GM18951 (cell line): ENCODE measurements around the gene RRP7A.
"Not testable (repeated sequence)": the region's sequence is repeated elsewhere in the genome, so short reads cannot be mapped to it uniquely, and the experiment has no call there.

Experiments used
- POLR2A ChIP-seq: IDR thresholded peaks from 4 replicates; pipeline ENCODE4 v1.6.1; 2011; ENCODE audit warnings: mild to moderate bottlenecking; ENCODE audit not compliant: insufficient read length, insufficient read depth; ENCODE audit errors: extremely low read depth
- in situ Hi-C: fragments of 300-500 bp; cut with MboI; formaldehyde crosslinking; loops from one replicate; pipeline ENCODE4 v1.12.0; 2022; ENCODE audit warnings: low sequenced_read_pairs, mixed read lengths, inconsistent platforms; ENCODE audit not compliant: unreplicated experiment

RRP7A gene

DNA sequence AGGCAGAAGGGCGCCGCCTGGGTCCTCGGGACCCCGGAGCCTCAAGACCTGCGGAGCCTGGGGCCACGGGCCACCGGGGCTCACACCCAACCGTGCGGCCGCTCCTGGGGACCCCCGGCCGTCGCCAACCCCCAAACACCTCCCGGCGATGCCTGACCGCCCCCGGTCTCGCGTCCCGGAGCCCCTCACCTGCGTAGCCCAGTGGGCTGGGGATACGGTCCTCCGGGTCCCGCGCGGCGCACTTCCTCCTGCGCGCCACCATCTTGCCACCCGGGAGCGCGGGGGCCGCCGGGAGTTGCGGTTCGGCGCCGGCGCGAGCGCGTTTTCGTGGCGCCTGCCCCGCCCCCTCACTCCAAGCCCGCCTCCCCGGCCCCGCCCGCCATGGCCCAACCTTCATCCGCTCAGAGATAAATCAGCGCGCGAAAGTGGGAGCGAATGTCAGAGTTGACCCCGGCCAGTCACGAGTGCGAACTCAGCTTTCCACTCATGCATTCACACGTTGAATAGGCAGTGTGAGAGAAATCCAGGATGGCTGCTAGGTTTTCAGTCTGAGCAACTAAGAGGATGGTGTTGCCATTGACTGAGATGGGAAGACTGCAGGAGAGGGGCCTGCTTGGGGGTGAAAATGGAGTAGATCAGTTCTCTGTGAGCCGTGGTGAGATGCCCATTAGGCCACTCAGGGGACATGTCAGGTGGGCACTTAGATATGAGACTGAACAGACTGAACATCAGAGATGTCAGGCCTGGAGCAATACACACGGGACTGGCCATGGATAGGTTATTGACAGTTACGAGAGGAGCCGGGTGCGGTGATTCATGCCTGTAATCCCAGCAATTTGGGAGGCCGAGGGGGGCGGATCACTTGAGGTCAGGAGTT lies at the start of gene RRP7A:
RRP7A (minus strand) TSS at position 272 of the 877 bp plus-strand sequence; CDS start at position 262, 10 bp downstream.
- in situ Hi-C loops, result loop anchor here (5.0 kb wide), 1 partner anchor 63 kb away; no protein-coding TSS in a partner anchor
- TF ChIP-seq POLR2A, result peak; percentile 90

GRCh38 chr22:42567950-42568349 lies 48.4 kb upstream of the RRP7A start:
- in situ Hi-C loops, result not testable (repeated sequence)

DNA sequence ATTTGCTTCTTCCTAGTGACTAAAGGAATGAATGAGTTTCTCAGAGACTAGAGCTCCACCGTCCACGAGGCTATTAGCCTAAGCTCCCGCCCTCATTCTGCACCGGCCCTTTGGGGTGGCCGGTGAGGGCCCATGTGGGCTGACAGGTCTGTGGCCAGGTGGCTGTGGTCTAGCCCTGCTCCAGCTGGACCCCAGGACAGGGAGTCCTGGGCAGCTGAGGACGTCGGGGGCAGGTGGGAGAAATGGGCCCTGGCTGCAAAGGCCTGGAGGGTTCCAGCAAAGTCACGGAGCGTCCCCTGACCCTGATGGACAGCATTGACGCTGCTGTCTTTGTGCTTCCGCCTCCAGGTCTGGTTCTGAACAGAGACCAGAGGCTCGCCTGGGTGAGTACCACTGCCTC lies 46.4 kb upstream of the RRP7A start:
- in situ Hi-C loops, result no loop called here
- no peak for TF ChIP-seq POLR2A

- TF ChIP-seq POLR2A, result no peak
- in situ Hi-C loops, result no loop called here
These were observed 45.1 kb upstream of the RRP7A start for GRCh38 chr22:42564699-42565098.

DNA sequence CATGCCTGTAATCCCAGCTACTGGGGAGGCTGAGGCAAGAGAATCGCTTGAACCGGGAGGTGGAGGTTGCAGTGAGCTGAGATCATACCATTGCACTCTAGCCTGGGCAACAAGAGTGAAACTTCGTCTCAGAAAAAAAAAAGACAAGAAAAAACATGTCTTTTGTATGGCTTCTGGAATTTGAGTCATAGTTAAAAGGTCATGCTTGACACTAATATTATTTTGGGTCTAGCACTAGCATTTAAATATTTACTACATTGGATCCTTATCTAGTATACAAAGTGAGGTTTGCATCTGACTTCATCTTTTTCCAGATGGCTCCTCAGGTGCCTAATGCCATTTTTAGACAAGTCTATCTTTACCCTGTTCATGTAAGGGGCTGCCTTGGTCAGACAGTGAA lies 44.3 kb upstream of the RRP7A start:
- in situ Hi-C loops, result not testable (repeated sequence)

DNA sequence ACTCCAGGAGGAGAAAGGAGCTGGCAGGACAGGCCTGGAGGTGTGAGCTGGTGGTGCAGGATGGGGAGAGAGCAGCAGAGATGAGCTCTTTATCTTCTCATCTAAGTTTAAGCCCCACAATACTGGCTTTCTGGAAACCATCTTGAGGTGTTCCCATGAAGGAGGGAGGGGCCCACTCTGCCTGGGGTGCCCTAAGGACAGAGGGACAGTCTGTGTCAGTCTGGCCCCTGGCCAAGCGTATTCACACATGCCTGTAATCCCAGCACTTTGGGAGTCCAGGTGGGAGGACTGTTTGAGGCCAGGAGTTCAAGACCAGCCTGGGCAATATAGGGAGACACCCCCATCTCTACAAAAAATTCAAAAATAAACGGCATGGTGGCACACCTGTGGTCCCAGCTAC lies 43.1 kb upstream of the RRP7A start:
- TF ChIP-seq POLR2A, result no peak
- in situ Hi-C loops, result no loop called here

- no peak for TF ChIP-seq POLR2A
- in situ Hi-C loops, result no loop called here
These were observed 42.7 kb upstream of the RRP7A start for GRCh38 chr22:42562279-42562678.

DNA sequence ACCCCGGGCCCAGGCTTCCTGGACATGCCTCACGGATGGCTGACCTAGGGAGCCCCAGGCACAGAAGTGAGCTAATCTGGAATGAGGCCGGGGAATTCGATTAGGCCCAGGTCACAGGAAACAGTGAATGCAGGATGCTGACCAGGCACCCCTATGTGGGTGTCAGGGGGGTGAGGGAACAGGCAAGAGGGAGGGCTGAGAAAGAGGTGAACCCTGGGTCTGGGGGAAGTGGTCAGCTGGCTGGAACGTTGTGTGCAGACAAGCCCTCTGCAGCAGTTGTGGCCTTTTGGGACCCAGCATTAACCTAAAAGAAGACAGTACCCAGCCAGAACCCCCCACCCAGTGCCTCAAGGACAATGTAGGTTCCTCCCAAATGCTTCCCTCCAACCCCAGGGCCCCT lies 42.3 kb upstream of the RRP7A start:
- in situ Hi-C loops, result no loop called here
- no peak for TF ChIP-seq POLR2A

GRCh38 chr22:42560781-42561180 lies 41.2 kb upstream of the RRP7A start:
- no peak for TF ChIP-seq POLR2A
- in situ Hi-C loops, result no loop called here

- TF ChIP-seq POLR2A, result no peak
- in situ Hi-C loops, result no loop called here
These were observed 40.8 kb upstream of the RRP7A start for GRCh38 chr22:42560381-42560780.

GRCh38 chr22:42553475-42554361 lies 34.1 kb upstream of the RRP7A start, which contains the start of gene SERHL2:
Gene SERHL2 (plus strand): TSS chr22:42553956. CDS start chr22:42554021, 65 bp downstream.
- in situ Hi-C loops, result no loop called here
- no peak for TF ChIP-seq POLR2A

DNA sequence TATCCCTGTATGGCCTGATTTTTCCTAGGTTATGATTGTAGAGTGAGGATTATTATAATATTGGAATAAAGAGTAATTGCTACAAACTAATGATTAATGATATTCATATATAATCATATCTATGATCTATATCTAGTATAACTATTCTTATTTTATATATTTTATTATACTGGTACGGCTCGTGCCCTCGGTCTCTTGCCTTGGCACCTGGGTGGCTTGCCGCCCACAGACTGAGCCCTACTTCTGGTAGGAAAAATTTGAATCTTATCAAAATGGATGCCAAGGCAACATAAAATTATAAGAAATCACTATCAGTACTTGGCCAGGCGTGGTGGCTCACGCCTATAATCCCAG lies 32.7 kb upstream of the RRP7A start:
- in situ Hi-C loops, result not testable (repeated sequence)

GRCh38 chr22:42549331-42550060 lies 29.9 kb upstream of the RRP7A start:
- in situ Hi-C loops, result no loop called here
- TF ChIP-seq POLR2A, result no peak

- TF ChIP-seq POLR2A, result no peak
- in situ Hi-C loops, result no loop called here
These were observed 29.2 kb upstream of the RRP7A start for GRCh38 chr22:42548597-42549330.

DNA sequence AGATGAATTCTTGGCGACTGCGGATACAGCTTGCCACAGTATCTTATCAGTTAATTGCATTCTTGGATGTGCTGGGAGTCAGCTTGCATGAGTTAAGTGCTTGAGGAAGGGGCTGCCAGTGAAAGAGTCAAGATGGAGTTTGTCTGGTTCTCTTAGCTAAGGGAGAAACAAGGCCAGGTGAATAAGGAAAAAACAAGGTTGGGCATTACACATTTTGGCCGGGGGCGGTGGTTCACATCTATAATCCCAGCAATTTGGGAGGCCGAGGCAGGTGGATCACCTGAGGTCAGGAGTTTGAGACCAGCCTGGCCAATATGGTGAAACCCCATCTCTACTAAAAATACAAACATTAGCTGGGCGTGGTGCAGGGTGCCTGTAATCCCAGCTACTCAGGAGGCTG lies 28.5 kb upstream of the RRP7A start:
- in situ Hi-C loops, result not testable (repeated sequence)
